ENCODE measurements around the gene TMEM43. TPM values are rescaled to one million over a fixed set of nuclear protein-coding genes. Genes with fewer than 3 reads are reported as not detected.
A peak's percentile ranks its signal among the peaks of the same experiment; 100 is the strongest.

Gene TMEM43
- total RNA-seq, 1 experiment from 2014 or later: 32.4 TPM

- CTCF ChIA-PET: no interaction called here
- RAD21 ChIA-PET (ENCODE audit: low non-redundant PET in 1 of 2, low total read pairs in 2 of 2, uncharacterized antibody in 2 of 2, unreplicated experiment in 2 of 2): no interaction called here
- POLR2A ChIA-PET: no interaction called here
These were observed 17.9 kb downstream of the TMEM43 start for GRCh38 chr3:14142567-14143270.

GRCh38 chr3:14143271-14144225, 18.7 kb downstream of the TMEM43 start:
- TF ChIP-seq MAX (IDR thresholded peaks at IDR 0.05): 0 out of 2 replicates have a peak, but pooled peaks have one; percentile 16
- TF ChIP-seq CTCF (IDR thresholded peaks at IDR 0.05 in 2 of 3, conservative IDR thresholded peaks at IDR 0.05 in 1 of 3; ENCODE audit: borderline replicate concordance in 1 of 3, insufficient read depth in 1 of 3, low read depth in 2 of 3, low read length in 2 of 3): no peak
- peak; percentile 32; the same call in 1 of the 2 replicates for TF ChIP-seq JUND (IDR thresholded peaks at IDR 0.05)
- TF ChIP-seq CEBPB (IDR thresholded peaks at IDR 0.05; ENCODE audit: low read depth): 0 out of 2 replicates have a peak, but pooled peaks have one; percentile 28
- 0 out of 2 replicates have a peak, but pooled peaks have one; percentile 17 for TF ChIP-seq FOSL1 (IDR thresholded peaks at IDR 0.05; ENCODE audit: low read depth)
- TF ChIP-seq ZNF274 (IDR thresholded peaks at IDR 0.05; ENCODE audit: low read depth, low read length): no peak
- DNase-seq (ENCODE audit: low read depth, low spot score) (no peak), ATAC-seq (peak; percentile 24)
- peaks cover 6% of the 10 kb centered on the region; the same call in 1 of the 2 replicates for H4K20me1 ChIP-seq (ENCODE audit: insufficient read depth)
- H3K4me2 ChIP-seq (ENCODE audit: low read length): peak overlapping the region; percentile 55
- H3K9ac ChIP-seq (ENCODE audit: low read length): peak overlapping the region; percentile 52
- CTCF ChIA-PET: interaction anchor here (0.8 kb wide), 1 partner anchor 247 kb away, joined by 4 read pairs; no protein-coding TSS in a partner anchor
- H3K27ac ChIP-seq (ENCODE audit: low read depth, low read length): peak overlapping the region; percentile 39
- intact Hi-C loops (cut with micrococcal nuclease): no loop called here
- no peaks in the 10 kb centered on the region for H3K27me3 ChIP-seq (ENCODE audit: insufficient read depth, low read length)
- H3K4me1 ChIP-seq (ENCODE audit: control insufficient read depth in 1 of 2, insufficient read depth in 2 of 2, low read length in 2 of 2): peaks cover 25 to 30% of the 10 kb centered on the region in 2 experiments
- H3K9me3 ChIP-seq (ENCODE audit: control insufficient read depth in 1 of 2, insufficient read depth in 1 of 2, low read depth in 1 of 2, low read length in 2 of 2): no peaks in the 10 kb centered on the region
- POLR2A ChIA-PET: interaction anchor here (1.3 to 1.8 kb wide), 2 partner anchors 18 to 35 kb away, joined by 5 to 8 read pairs; partner anchors contain the start of genes CHCHD4, LSM3, TMEM43 and XPC
- no TSS peak for BruUV-seq (replicated peaks)
- H3K4me3 ChIP-seq (replicated peaks in 1 of 2; ENCODE audit: low read depth in 1 of 2, low read length in 2 of 2): 0 out of 4 replicates have a peak overlapping the region, but pooled peaks of 1 of the 2 experiments have one; percentile 7
- RAD21 ChIA-PET (ENCODE audit: low non-redundant PET in 1 of 2, low total read pairs in 2 of 2, uncharacterized antibody in 2 of 2, unreplicated experiment in 2 of 2): no interaction called here
- peaks cover 0 to 4% of the 10 kb centered on the region in 2 experiments; a peak in 1 of 4 replicates for H3K36me3 ChIP-seq (ENCODE audit: control insufficient read depth in 1 of 2, insufficient read depth in 2 of 2, low read length in 2 of 2)
- H2AFZ ChIP-seq (ENCODE audit: low read depth, low read length, poor library complexity, severe bottlenecking): no peak overlapping the region
- no peaks in the 10 kb centered on the region for H3K9me2 ChIP-seq (ENCODE audit: insufficient read depth)
- H3K79me2 ChIP-seq (ENCODE audit: insufficient read depth, low read length): no peaks in the 10 kb centered on the region

More at GRCh38 chr3:14142567-14143270, 17.9 kb downstream of the TMEM43 start:
- no peak overlapping the region for H3K4me2 ChIP-seq (ENCODE audit: low read length)
- H3K9ac ChIP-seq (ENCODE audit: low read length): no peak overlapping the region
- TF ChIP-seq FOSL1 (IDR thresholded peaks at IDR 0.05; ENCODE audit: low read depth): no peak
- TF ChIP-seq TCF7L2 (IDR thresholded peaks at IDR 0.05; ENCODE audit: borderline replicate concordance, extremely low read depth, insufficient read depth, insufficient read length): no peak
- H3K9me2 ChIP-seq (ENCODE audit: insufficient read depth): no peaks in the 10 kb centered on the region
- ATAC-seq: no peak
- H3K79me2 ChIP-seq (ENCODE audit: insufficient read depth, low read length): no peaks in the 10 kb centered on the region
- H3K27ac ChIP-seq (ENCODE audit: low read depth, low read length): no peak overlapping the region
- no peaks in the 10 kb centered on the region for H3K9me3 ChIP-seq (ENCODE audit: control insufficient read depth in 1 of 2, insufficient read depth in 1 of 2, low read depth in 1 of 2, low read length in 2 of 2)
- H3K27me3 ChIP-seq (ENCODE audit: insufficient read depth, low read length): no peaks in the 10 kb centered on the region
- H4K20me1 ChIP-seq (ENCODE audit: insufficient read depth): peaks cover 6% of the 10 kb centered on the region; the same call in 1 of the 2 replicates
- peaks cover 0 to 7% of the 10 kb centered on the region in 2 experiments; a peak in 1 of 4 replicates for H3K36me3 ChIP-seq (ENCODE audit: control insufficient read depth in 1 of 2, insufficient read depth in 2 of 2, low read length in 2 of 2)
- intact Hi-C loops (cut with micrococcal nuclease): no loop called here
- no peak overlapping the region for H3K4me3 ChIP-seq (replicated peaks in 1 of 2; ENCODE audit: low read depth in 1 of 2, low read length in 2 of 2)
- BruUV-seq (replicated peaks): TSS peak; percentile 38
- no peak for DNase-seq (ENCODE audit: low read depth, low spot score)
- peaks cover 25 to 30% of the 10 kb centered on the region in 2 experiments for H3K4me1 ChIP-seq (ENCODE audit: control insufficient read depth in 1 of 2, insufficient read depth in 2 of 2, low read length in 2 of 2)
- no peak overlapping the region for H2AFZ ChIP-seq (ENCODE audit: low read depth, low read length, poor library complexity, severe bottlenecking)
